Transverse colon (tissue), 4 donors: Measurements from ENCODE around the gene NHLH1. TPM values are rescaled to one million over a fixed set of nuclear protein-coding genes. Genes with fewer than 3 reads are reported as not detected.

Source experiments
- DNase-seq: peaks from one replicate; pipeline ENCODE4 v3.0.0-alpha.2; 2019
- H3K27ac ChIP-seq, 4 donors: fragments of 200-600 bp; sonication (generic); 2 replicates each; pipeline ENCODE4 v1.5.1; 2016 to 2018; ENCODE audit warnings: inconsistent platforms in 4 of 4
- H3K27me3 ChIP-seq: fragments of 200-600 bp; sonication (generic); 2 replicates; pipeline ENCODE4 v1.5.1; 2017; ENCODE audit warnings: inconsistent platforms
- H3K36me3 ChIP-seq, 4 donors: fragments of 200-600 bp; sonication (generic); 2 replicates each; pipeline ENCODE4 v1.5.1; 2017 to 2019; ENCODE audit warnings: inconsistent platforms in 4 of 4
- H3K4me1 ChIP-seq, 4 donors: fragments of 200-600 bp; sonication (generic); 2 replicates each; pipeline ENCODE4 v1.5.1; 2017 to 2020; ENCODE audit warnings: inconsistent platforms in 4 of 4
- H3K4me3 ChIP-seq, 4 donors: fragments of 200-600 bp; sonication (generic); 1 replicate in 1 of 4; 2 replicates in 3 of 4; pipeline versions ENCODE4 v1.5.1 to v1.6.1; 2017 to 2019; ENCODE audit warnings: inconsistent platforms in 4 of 4
- H3K9me3 ChIP-seq, 2 donors: fragments of 200-600 bp; sonication (generic); 2 replicates each; pipeline ENCODE4 v1.5.1; 2017 to 2019; ENCODE audit warnings: inconsistent platforms in 2 of 2
- CTCF ChIP-seq, 5 experiments: fragments of 200-600 bp in 3 of 5; fragments of 450-650 bp in 2 of 5; sonication (generic) in 3 of 5; IDR thresholded peaks; 1 replicate in 2 of 5; 2 replicates in 3 of 5; pipeline ENCODE4 v1.5.1; 2016 to 2017; ENCODE audit warnings: antibody characterized with exemption in 5 of 5, inconsistent platforms in 3 of 5, mild to moderate bottlenecking in 2 of 5, moderate library complexity in 1 of 5
- EP300 ChIP-seq: sonication (generic); formaldehyde crosslinking; IDR thresholded peaks from one replicate; pipeline ENCODE4 v1.6.1; 2017; ENCODE audit warnings: antibody characterized with exemption, low read depth
- POLR2A ChIP-seq: fragments of 450-650 bp; IDR thresholded peaks from one replicate; pipeline ENCODE4 v1.6.1; 2016; ENCODE audit warnings: antibody characterized with exemption, mild to moderate bottlenecking, moderate library complexity
- POLR2AphosphoS5 ChIP-seq, 3 donors: sonication (generic); formaldehyde crosslinking; IDR thresholded peaks; one replicate each; pipeline ENCODE4 v1.6.1; 2016; ENCODE audit warnings: antibody characterized with exemption in 3 of 3
- WGBS, 2 donors: methylation state at CpG; one replicate each; pipeline ENCODE4 v1.1.5; 2018; ENCODE audit warnings: low coverage in 1 of 2; 5-methylcytosine and 5-hydroxymethylcytosine counted together
- in situ Hi-C, 4 donors: fragments of 200-750 bp; cut with MboI; loops; one replicate each; pipeline versions ENCODE4 v1.15.0 to v1.15.1; 2017; ENCODE audit warnings: low sequenced_read_pairs in 3 of 4, low pct_ligation_motif_present in 1 of 4, low pct_unique_long_range_greater_than_20kb in 1 of 4
- intact Hi-C: fragments of 100-400 bp; cut with DNase I; formaldehyde crosslinking; loops from one replicate; pipeline ENCODE4 v1.15.1; 2023; ENCODE audit warnings: low total_unique reads
- total RNA-seq, 4 donors: library from RNA; depleted of rRNA; stranded (reverse); fragments of >200 nt; gene quantifications; one replicate each; pipeline ENCODE4 v1.1.0, GENCODE V29; 2016

The NHLH1 gene
- total RNA-seq, 4 donors from 2014 or later, result not detected

GRCh38 chr1:160357286-160358002 is 9.4 kb upstream of the NHLH1 start:
- in situ Hi-C loops (no loop called here), intact Hi-C loops (no loop called here)
- no peak overlapping the region for H3K27ac ChIP-seq
- peaks cover 0 to 49% (median 21%) of the 10 kb centered on the region in 4 donors for H3K36me3 ChIP-seq
- DNase-seq, result no peak
- no peaks in the 10 kb centered on the region for H3K4me1 ChIP-seq
- no peaks in the 10 kb centered on the region for H3K9me3 ChIP-seq
- H3K4me3 ChIP-seq, result no peak overlapping the region
- 91% methylated on average over 7 of the region's 7 CpGs; no CpG with 5 or more reads in 1 of the 2 donors for WGBS, 2 donors
- no peaks in the 10 kb centered on the region for H3K27me3 ChIP-seq
- TF ChIP-seq CTCF (IDR thresholded peaks at IDR 0.05) (no peak), POLR2A (no peak), EP300 (no peak), POLR2AphosphoS5 (IDR thresholded peaks at IDR 0.05) (no peak)

- H3K4me1 ChIP-seq, result no peaks in the 10 kb centered on the region
- TF ChIP-seq POLR2AphosphoS5 (IDR thresholded peaks at IDR 0.05) (no peak), CTCF (IDR thresholded peaks at IDR 0.05) (no peak), POLR2A (no peak), EP300 (no peak)
- peaks cover 0 to 43% (median 21%) of the 10 kb centered on the region in 4 donors for H3K36me3 ChIP-seq
- no peak overlapping the region for H3K27ac ChIP-seq
- no peaks in the 10 kb centered on the region for H3K9me3 ChIP-seq
- no peak overlapping the region for H3K4me3 ChIP-seq
- in situ Hi-C loops (no loop called here), intact Hi-C loops (no loop called here)
- H3K27me3 ChIP-seq, result no peaks in the 10 kb centered on the region
- 85 to 100% methylated on average over 2 to 4 of the region's 4 CpGs for WGBS, 2 donors
- no peak for DNase-seq
Measured at GRCh38 chr1:160358073-160358472, 8.8 kb upstream of the NHLH1 start.

- WGBS, 2 donors, result 85% methylated on average over 4 to 9 of the region's 9 CpGs
- no peaks in the 10 kb centered on the region for H3K9me3 ChIP-seq
- H3K36me3 ChIP-seq, result peaks cover 0 to 27% (median 12%) of the 10 kb centered on the region in 4 donors
- in situ Hi-C loops (no loop called here), intact Hi-C loops (no loop called here)
- TF ChIP-seq POLR2AphosphoS5 (IDR thresholded peaks at IDR 0.05) (no peak), EP300 (no peak), CTCF (IDR thresholded peaks at IDR 0.05) (no peak), POLR2A (no peak)
- no peaks in the 10 kb centered on the region for H3K4me1 ChIP-seq
- H3K27me3 ChIP-seq, result no peaks in the 10 kb centered on the region
- H3K27ac ChIP-seq, result no peak overlapping the region
- no peak for DNase-seq
- H3K4me3 ChIP-seq, result no peak overlapping the region
Measured at GRCh38 chr1:160359559-160360226, 7.2 kb upstream of the NHLH1 start.

GRCh38 chr1:160360227-160360695 is 6.6 kb upstream of the NHLH1 start:
- H3K36me3 ChIP-seq, result peaks cover 0 to 21% (median 9%) of the 10 kb centered on the region in 4 donors
- no peak for TF ChIP-seq POLR2AphosphoS5 (IDR thresholded peaks at IDR 0.05)
- TF ChIP-seq CTCF (IDR thresholded peaks at IDR 0.05), result no peak
- TF ChIP-seq POLR2A, result no peak
- no peak for TF ChIP-seq EP300
- no peak for DNase-seq
- H3K4me3 ChIP-seq, result no peak overlapping the region
- 87% methylated on average over 8 of the region's 8 CpGs; no CpG with 5 or more reads in 1 of the 2 donors for WGBS, 2 donors
- intact Hi-C loops (no loop called here), in situ Hi-C loops (no loop called here)
- H3K27ac ChIP-seq, result no peak overlapping the region
- H3K9me3 ChIP-seq, result no peaks in the 10 kb centered on the region
- H3K27me3 ChIP-seq, result no peaks in the 10 kb centered on the region
- H3K4me1 ChIP-seq, result no peaks in the 10 kb centered on the region
